ENCODE results near the gene SSRP1.
"Not testable (repeated sequence)": the region's sequence is repeated elsewhere in the genome, so short reads cannot be mapped to it uniquely, and the experiment has no call there.

The SSRP1 gene
- total RNA-seq = 79.2 to 193 reads per million in 2 donors

DNA sequence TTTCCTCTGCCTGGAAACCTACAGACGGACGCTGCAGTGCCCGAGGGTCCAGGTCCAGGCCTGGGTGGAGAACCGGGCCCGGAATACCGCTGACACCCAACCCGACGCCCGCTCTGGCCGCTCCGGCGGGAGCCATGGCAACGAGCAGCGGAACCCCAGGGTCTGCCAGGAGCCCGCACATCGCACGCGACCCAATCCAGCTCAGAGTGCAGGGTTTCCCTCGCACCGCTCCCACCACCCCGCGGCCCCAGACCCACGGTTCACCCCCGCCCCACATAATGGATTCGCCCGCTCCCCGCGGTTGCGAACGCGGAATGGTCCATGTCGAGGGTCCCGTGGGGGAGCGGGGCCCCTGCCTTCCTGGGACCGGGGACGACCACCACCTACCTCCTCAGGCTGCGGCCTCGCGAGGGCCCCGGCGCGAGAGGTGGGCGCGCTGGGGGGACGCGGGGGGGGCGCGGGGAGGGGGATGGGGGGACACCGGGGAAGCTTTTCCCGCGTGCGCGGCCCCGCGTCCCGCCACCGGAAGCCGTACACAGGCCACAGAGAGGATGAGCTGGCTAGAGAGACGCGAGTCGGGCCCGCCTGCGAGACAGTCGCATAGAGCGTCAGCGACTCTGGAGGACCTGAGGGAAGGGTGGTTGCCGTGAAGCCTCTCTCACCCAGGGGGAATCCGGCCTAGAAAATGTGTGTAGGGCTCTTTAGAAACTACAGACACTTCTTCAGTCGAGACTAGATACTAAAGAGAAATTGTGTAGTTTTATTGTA is at the start of gene SSRP1:
SSRP1 (minus strand) TSS at position 550 of the 768 bp plus-strand sequence. CDS start 771 bp downstream, outside the sequence.
- peak; percentile 77 for DNase-seq

GRCh38 chr11:57380975-57381374 is 45.3 kb upstream of the SSRP1 start, which contains the start of gene PRG3:
TSS of gene PRG3 (minus strand) at chr11:57381150. CDS start at chr11:57380708, 442 bp downstream.
- no peak for DNase-seq

DNA sequence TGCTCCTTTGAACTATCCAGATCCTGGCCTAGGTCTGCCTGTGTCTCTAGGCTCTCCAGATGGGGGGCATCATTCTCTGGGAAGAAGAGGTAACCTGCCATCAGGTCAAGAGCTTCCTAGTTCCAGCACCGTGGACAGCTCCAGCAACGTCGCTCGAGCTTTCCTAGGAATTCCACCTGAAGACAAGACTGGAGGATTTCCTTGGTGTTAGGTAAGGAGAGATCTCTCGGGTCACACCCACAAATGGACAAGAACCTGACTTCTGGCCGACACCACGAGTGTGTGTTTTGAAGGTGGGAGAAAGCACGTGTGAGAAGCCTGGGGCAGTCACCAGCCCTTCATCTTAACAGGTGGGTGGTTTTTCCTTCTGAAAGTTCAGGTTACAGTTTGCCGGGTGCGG is 44.0 kb upstream of the SSRP1 start:
- DNase-seq = no peak

- no peak for DNase-seq
These were observed 42.5 kb upstream of the SSRP1 start for GRCh38 chr11:57378186-57378585.

DNA sequence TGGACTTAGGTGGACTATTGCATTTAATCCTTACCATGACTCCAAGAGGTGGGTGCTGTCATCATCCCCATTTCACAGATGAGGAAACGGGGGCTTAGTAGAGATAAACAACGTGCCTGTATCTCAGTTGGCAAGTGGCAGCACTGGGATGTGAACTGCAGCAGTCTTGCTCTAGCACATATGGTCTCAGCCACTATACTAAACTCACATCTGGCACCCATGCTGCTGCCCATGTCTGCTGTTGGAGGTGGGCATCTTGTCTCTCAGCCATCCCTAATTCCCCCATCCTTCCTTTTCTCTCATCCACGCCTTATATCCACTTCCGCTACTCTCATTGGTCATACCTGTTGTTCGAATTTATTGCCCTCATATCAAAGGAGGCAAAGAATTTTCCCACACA is 41.4 kb upstream of the SSRP1 start:
- no peak for DNase-seq

DNA sequence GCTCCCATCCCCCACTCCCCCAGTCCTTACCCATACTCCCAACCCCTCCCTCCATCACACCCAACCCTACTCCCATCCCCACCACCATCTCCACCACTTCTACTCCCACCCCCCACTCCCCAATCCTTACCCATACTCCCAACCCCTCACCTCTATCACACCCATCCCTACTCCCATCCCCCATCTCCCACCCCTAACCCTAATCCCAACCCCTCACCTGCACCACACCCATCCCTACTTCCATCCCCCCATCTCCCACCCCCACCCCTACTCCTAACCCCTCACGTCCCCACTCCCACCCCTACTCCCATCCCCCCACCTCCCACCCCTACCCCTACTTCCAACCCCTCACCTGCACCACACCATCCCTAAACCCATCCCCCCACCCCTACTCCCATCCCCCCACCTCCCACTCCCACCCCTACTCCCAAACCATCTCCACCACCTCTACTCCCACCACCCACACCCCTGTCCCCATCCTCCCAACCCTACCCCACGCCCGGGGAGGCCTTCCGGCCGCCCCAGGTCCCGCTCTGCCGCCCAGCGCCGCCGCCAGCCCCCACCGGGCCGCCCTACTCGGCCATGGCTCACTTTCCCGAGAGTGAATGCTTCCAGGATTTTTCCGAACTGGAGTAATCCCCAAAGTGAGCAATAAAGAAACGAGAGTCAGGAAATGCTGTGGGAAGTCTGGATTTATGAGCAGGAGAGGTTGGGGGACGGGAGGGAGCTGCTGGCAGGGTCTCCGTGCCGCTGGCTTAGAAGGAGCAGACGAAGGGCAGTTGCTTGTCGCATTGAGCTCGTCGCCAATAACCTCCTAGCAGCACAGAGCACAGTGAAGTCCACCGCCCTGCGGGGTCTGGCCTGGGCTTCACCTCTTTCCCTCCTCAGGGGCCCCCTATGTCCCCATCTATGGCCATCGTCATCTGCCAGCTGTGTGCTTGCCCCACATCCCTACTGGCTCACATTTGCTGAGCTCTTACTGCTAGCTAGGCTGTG is 40.7 kb upstream of the SSRP1 start:
- DNase-seq = no peak

GRCh38 chr11:57375490-57375889 is 39.8 kb upstream of the SSRP1 start:
- DNase-seq = no peak

- no peak for DNase-seq
These were observed 39.3 kb upstream of the SSRP1 start for GRCh38 chr11:57374966-57375365.

- no peak for DNase-seq
These were observed 37.5 kb upstream of the SSRP1 start for GRCh38 chr11:57373146-57373545.

- DNase-seq = no peak
These were observed 35.2 kb upstream of the SSRP1 start for GRCh38 chr11:57370941-57371340.

- no peak for DNase-seq
These were observed 34.6 kb upstream of the SSRP1 start for GRCh38 chr11:57370251-57370650.

DNA sequence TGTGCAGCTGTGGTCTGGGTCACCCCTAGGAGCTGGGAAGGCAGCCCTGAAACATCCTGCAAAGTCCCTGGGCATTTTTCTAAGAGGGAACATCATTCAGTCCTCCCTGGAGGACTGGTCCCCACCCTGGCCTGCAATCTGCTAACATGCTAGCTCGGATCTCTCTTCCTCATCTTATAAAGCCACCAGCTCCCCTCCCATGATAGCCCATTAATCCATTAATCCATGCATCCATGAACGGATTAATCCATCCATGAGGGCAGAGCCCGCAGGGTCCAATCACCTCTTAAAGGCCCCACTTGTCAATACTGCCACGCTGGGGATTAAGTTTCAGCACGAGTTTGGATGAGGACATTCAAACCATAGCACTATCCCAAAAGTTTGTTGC is 33.1 kb upstream of the SSRP1 start:
- DNase-seq = no peak

DNA sequence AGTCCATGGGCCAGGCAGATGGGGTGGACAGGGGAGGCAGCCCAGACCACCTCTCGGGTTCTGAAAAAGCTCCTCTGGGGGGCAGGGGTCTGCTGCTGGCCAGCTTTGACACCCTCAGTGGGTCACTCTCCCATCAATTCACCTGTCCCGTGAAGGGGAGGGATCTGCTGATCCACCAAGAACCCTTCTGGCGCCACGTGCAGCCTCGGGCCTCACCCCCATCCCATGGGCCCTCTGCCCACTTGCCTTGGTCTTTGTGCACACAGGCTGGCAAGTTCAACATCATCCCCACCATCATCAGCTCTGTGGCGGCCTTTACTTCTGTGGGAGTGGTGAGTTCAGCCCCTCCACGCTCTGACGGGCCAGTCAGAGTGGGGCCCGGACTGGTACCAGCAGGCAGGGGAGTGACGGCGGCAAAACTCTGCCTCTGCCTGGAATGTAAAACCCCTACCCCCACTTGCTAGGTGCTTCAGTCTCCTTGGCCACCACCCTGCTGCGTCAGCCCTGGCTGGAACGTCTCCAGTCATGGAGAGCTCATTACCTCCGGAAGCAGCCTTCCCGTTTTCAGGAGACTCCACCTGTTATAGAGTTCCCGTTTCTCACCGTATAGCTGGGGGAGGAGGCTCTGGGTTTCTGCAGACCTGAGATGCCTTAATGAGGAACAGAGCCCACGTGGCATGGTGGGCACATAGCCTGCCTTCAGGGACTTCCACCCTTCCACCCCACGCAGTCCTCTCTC is 32.6 kb upstream of the SSRP1 start:
- no peak for DNase-seq

- DNase-seq = no peak
These were observed 29.4 kb upstream of the SSRP1 start for GRCh38 chr11:57364851-57365660.

DNA sequence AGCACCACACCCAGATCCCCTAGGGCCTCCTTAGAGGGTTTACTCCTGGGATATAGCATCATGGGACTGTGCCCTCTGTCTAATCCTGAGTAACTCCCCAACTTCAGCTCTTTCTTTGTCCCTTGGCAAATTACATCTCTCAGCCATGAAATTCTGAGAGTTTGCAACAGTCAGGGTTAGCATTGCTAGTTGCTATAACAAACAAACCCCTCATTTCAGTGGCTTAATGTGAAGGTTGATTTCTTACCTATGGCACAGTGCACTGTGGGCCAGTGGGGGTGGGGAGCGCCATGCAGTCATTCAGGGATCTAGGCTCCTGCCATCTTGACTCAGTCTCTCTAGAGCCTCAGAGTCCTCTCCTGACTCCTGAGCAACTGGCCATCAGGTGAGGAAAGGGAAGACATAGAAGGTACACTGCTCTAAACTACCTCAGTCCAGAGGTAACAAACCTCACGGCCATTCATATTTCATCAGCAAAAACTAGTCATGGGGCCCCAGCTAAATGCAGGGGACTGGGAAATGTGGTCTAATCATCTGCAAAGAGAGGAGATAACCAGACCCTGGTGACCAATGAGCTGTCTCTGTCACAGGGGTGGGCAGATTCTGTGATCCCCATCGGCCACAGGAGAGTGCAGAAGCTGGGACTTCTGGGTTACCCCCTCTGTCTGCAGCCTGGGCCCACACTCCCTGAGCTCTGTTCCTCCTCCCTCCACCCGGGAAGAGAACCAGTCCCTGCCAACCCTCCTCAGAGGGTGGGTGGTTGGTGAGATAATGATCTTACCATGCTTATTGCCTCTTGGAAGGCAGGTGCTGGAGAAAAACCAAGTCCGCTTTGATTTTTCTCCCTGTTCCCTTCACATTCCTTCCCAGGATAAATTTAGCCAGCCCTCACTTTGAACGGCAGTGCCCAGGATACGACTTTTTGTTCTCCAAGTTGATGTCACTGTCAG is 27.7 kb upstream of the SSRP1 start:
- DNase-seq = no peak

DNA sequence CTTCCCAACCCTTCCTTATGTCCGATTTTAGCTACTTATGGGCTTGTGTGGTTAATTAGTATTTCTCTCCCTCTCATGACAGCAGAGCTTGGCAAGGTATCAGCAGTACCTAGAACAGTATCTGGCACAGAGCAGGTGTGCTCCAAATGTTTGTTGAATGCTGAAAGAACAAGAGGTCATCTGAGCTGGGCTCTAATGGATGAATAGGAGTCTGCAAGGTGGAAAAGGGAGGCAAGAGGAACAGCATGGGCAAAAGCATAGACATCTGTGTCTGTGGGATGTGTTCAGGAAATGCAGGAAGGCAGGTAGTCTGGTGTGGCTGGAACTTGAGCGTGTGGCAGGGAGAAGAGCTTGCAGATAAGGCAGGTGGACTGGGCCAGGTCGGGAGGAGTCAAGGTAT is 26.2 kb upstream of the SSRP1 start:
- DNase-seq = no peak

GRCh38 chr11:57361420-57361819 is 25.7 kb upstream of the SSRP1 start:
- DNase-seq = not testable (repeated sequence)

GRCh38 chr11:57360991-57361390 is 25.3 kb upstream of the SSRP1 start:
- DNase-seq = no peak

DNA sequence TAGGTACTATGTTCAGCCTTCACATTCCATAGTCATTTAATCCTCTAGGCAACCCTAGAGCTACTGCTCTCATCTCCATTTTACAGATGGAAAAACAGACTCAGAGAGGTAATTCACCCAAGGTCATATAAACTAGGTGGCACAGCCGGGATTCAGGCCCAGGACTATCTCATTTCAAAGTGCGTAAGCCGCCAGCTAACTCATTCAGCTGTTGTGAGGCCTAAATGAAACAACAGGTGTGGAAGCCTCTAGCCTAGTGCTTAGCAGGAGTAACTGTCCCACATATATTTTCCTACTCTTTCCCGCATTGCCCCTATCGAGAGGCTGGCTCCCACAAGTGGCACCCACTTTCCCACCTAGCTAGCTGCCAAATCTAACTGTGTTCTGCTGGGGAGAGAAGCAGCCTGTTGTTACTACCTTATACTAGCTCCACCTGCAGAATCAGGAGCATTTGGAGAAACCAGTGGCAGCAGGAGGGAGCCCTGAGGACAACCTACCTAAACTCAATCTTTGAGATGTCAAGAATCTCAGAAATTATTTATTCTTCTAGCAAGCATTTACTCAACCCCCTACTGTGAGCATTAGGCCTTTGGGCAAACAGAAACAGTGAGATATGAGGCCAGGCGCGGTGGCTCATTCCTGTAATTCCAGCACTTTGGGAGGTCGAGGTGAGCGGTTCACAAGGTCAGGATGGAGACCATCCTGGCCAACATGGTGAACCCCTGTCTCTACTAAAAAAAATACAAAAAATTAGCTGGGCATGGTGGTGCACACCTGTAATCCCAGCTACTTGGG is 24.4 kb upstream of the SSRP1 start:
- DNase-seq = no peak

DNA sequence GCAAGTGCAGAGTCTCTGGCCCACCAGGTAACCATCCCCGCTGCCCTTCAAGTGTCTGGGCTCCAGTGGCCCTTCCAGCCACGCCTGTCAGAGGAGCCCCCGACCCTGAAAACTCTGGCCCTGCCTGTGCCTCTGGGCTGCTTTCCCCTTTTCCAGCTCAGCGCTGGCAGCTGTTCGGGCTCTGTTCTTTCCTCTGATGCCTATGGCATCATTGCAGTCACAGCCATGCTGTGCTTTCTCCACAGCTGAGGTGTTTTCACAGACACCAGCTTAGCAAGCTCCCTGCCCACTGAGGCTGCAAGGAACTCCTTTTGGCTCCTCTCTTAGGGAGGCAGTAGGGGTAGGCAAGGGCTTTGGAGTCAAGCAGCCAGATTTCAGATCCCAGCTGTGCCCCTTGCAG is 23.7 kb upstream of the SSRP1 start:
- no peak for DNase-seq
